H9 (cell line): Measurements from ENCODE around the gene SSH3. TPM values are rescaled to one million over a fixed set of nuclear protein-coding genes. Genes with fewer than 3 reads are reported as not detected.

ENCODE experiments used
- DNase-seq: peaks from one replicate; pipeline ENCODE4 v3.0.0-alpha.2; 2017
- H2AFZ ChIP-seq: one replicate; pipeline ENCODE4 v1.6.1; 2013; ENCODE audit warnings: mild to moderate bottlenecking, low read length, control low read depth, moderate library complexity
- H2AK5ac ChIP-seq: 2 replicates; pipeline ENCODE4 v1.6.1; 2013; ENCODE audit warnings: low read length, control low read depth, mixed read lengths; ENCODE audit not compliant: insufficient read length
- H2BK120ac ChIP-seq: one replicate; pipeline ENCODE4 v1.6.1; 2013; ENCODE audit warnings: low read depth, mild to moderate bottlenecking, low read length, control low read depth, inconsistent platforms; ENCODE audit not compliant: poor library complexity, severe bottlenecking
- H2BK12ac ChIP-seq: 2 replicates; pipeline ENCODE4 v1.6.1; 2013; ENCODE audit warnings: low read length, control low read depth, mixed read lengths, low read depth; ENCODE audit not compliant: insufficient read length
- H2BK15ac ChIP-seq: 2 replicates; pipeline ENCODE4 v1.6.1; 2013; ENCODE audit warnings: low read depth, low read length, control low read depth
- H2BK20ac ChIP-seq: one replicate; pipeline ENCODE4 v1.6.1; 2013; ENCODE audit warnings: low read depth, mild to moderate bottlenecking, low read length, control low read depth, inconsistent platforms; ENCODE audit not compliant: poor library complexity, severe bottlenecking
- H2BK5ac ChIP-seq: 2 replicates; pipeline ENCODE4 v1.6.1; 2013; ENCODE audit warnings: low read length, control low read depth, mixed read lengths; ENCODE audit not compliant: insufficient read length
- H3K14ac ChIP-seq: 2 replicates; pipeline ENCODE4 v1.6.1; 2013; ENCODE audit warnings: low read length, control low read depth; ENCODE audit not compliant: insufficient read depth
- H3K18ac ChIP-seq: 2 replicates; pipeline ENCODE4 v1.6.1; 2013; ENCODE audit warnings: low read depth, mild to moderate bottlenecking, mixed read lengths, low read length, control low read depth; ENCODE audit not compliant: insufficient read length
- H3K23ac ChIP-seq: 2 replicates; pipeline ENCODE4 v1.6.1; 2013; ENCODE audit warnings: low read length, control low read depth, mixed read lengths, low read depth; ENCODE audit not compliant: insufficient read length
- H3K23me2 ChIP-seq: 2 replicates; pipeline ENCODE4 v1.6.1; 2013; ENCODE audit warnings: low read depth, mild to moderate bottlenecking, mixed read lengths, low read length, control low read depth; ENCODE audit not compliant: insufficient read length, poor library complexity, severe bottlenecking
- H3K27ac ChIP-seq: 2 replicates; pipeline ENCODE4 v1.5.1; 2013; ENCODE audit warnings: low read length, control low read depth, mixed read lengths, low read depth; ENCODE audit not compliant: insufficient read length
- H3K27me3 ChIP-seq: 2 replicates; pipeline ENCODE4 v1.6.1; 2013; ENCODE audit warnings: low read length, control low read depth, inconsistent platforms; ENCODE audit not compliant: insufficient read depth
- H3K4ac ChIP-seq: 2 replicates; pipeline ENCODE4 v1.6.1; 2013; ENCODE audit warnings: low read depth, mild to moderate bottlenecking, control low read depth, inconsistent platforms, low read length, moderate library complexity
- H3K4me1 ChIP-seq: 2 replicates; pipeline ENCODE4 v1.6.1; 2013; ENCODE audit warnings: low read length, control low read depth, inconsistent platforms; ENCODE audit not compliant: insufficient read depth
- H3K4me2 ChIP-seq: 2 replicates; pipeline ENCODE4 v1.6.1; 2013; ENCODE audit warnings: low read length, control low read depth, mixed read lengths; ENCODE audit not compliant: insufficient read length, insufficient read depth
- H3K56ac ChIP-seq: 2 replicates; pipeline ENCODE4 v1.6.1; 2013; ENCODE audit warnings: low read depth, mild to moderate bottlenecking, mixed read lengths, low read length, control low read depth; ENCODE audit not compliant: insufficient read length
- H3K79me1 ChIP-seq: 2 replicates; pipeline ENCODE4 v1.6.1; 2013; ENCODE audit warnings: low read depth, mild to moderate bottlenecking, moderate library complexity, low read length, control low read depth, inconsistent platforms; ENCODE audit not compliant: insufficient read depth, poor library complexity, severe bottlenecking
- H3K79me2 ChIP-seq: 2 replicates; pipeline ENCODE4 v1.6.1; 2013; ENCODE audit warnings: low read length, control low read depth, inconsistent platforms; ENCODE audit not compliant: insufficient read depth
- H3K9ac ChIP-seq: 2 replicates; pipeline ENCODE4 v1.6.1; 2013; ENCODE audit warnings: low read length, control low read depth, mixed read lengths; ENCODE audit not compliant: insufficient read length; ENCODE audit errors: extremely low read depth
- H3K9me3 ChIP-seq: one replicate; pipeline ENCODE4 v1.6.1; 2013; ENCODE audit warnings: low read depth, low read length, inconsistent platforms; ENCODE audit not compliant: control insufficient read depth
- H3T11ph ChIP-seq: one replicate; pipeline ENCODE4 v1.6.1; 2013; ENCODE audit warnings: mild to moderate bottlenecking, low read length, control low read depth, inconsistent platforms
- H4K20me1 ChIP-seq: one replicate; pipeline ENCODE4 v1.6.1; 2013; ENCODE audit not compliant: control insufficient read depth, insufficient read length, insufficient read depth
- H4K5ac ChIP-seq: 2 replicates; pipeline ENCODE4 v1.6.1; 2013; ENCODE audit warnings: low read depth, mild to moderate bottlenecking, mixed read lengths, low read length, control low read depth; ENCODE audit not compliant: insufficient read length
- H4K8ac ChIP-seq: replicated peaks from 2 replicates; pipeline ENCODE4 v1.6.1; 2013; ENCODE audit warnings: low read length, control low read depth, mixed read lengths, low read depth; ENCODE audit not compliant: insufficient read length
- H4K91ac ChIP-seq: 2 replicates; pipeline ENCODE4 v1.6.1; 2013; ENCODE audit warnings: low read depth, mild to moderate bottlenecking, moderate library complexity, mixed read lengths, low read length, control low read depth; ENCODE audit not compliant: insufficient read length
- H3K27ac Mint-ChIP-seq, 3 experiments: 2 replicates in 2 of 3; 3 replicates in 1 of 3; pipeline ENCODE4 v1.8.0; 2020 to 2021; ENCODE audit warnings: mixed read lengths in 3 of 3, mild to moderate bottlenecking in 1 of 3, moderate library complexity in 1 of 3
- H3K27me3 Mint-ChIP-seq: 2 replicates; pipeline ENCODE4 v1.8.0; 2021; ENCODE audit warnings: low read depth, mild to moderate bottlenecking, moderate library complexity, mixed read lengths
- H3K36me3 Mint-ChIP-seq, 3 experiments: 2 replicates in 2 of 3; 3 replicates in 1 of 3; pipeline ENCODE4 v1.8.0; 2020 to 2021; ENCODE audit warnings: low read depth in 3 of 3, mixed read lengths in 3 of 3; ENCODE audit not compliant: insufficient read depth in 1 of 3
- H3K4me1 Mint-ChIP-seq, 2 experiments: 2 replicates each; pipeline ENCODE4 v1.8.0; 2020; ENCODE audit warnings: mixed read lengths in 2 of 2
- H3K4me3 Mint-ChIP-seq, 2 experiments: 2 replicates in 1 of 2; 3 replicates in 1 of 2; pipeline ENCODE4 v1.8.0; 2020 to 2021; ENCODE audit warnings: mild to moderate bottlenecking in 2 of 2, mixed read lengths in 2 of 2, moderate library complexity in 1 of 2
- H3K9me3 Mint-ChIP-seq, 2 experiments: 2 replicates in 1 of 2; 3 replicates in 1 of 2; pipeline ENCODE4 v1.8.0; 2020; ENCODE audit warnings: mild to moderate bottlenecking in 2 of 2, mixed read lengths in 2 of 2, moderate library complexity in 1 of 2
- WGBS: extraction: QIAGEN DNeasy Blood & Tissue Kit; methylation state at CpG from one replicate; pipeline ENCODE4 v1.1.7; 2013; ENCODE audit warnings: missing lambda C conversion rate, low lambda C conversion rate, mixed read lengths; ENCODE audit not compliant: insufficient read length; ENCODE audit errors: extremely low coverage; 5-methylcytosine and 5-hydroxymethylcytosine counted together
- total RNA-seq: library from RNA; stranded (reverse); gene quantifications from 2 replicates; pipeline ENCODE4 v1.2.1, GENCODE V29; 2021
- TF ChIP-seq, protein P1 (sequence below): fragments of 200-600 bp; sonication (generic); conservative IDR thresholded peaks from 3 replicates; pipeline ENCODE4 v1.8.0; 2021; ENCODE audit warnings: antibody characterized with exemption, mild to moderate bottlenecking

The SSH3 gene
- total RNA-seq, 1 experiment from 2014 or later, result 42.2 TPM

DNA sequence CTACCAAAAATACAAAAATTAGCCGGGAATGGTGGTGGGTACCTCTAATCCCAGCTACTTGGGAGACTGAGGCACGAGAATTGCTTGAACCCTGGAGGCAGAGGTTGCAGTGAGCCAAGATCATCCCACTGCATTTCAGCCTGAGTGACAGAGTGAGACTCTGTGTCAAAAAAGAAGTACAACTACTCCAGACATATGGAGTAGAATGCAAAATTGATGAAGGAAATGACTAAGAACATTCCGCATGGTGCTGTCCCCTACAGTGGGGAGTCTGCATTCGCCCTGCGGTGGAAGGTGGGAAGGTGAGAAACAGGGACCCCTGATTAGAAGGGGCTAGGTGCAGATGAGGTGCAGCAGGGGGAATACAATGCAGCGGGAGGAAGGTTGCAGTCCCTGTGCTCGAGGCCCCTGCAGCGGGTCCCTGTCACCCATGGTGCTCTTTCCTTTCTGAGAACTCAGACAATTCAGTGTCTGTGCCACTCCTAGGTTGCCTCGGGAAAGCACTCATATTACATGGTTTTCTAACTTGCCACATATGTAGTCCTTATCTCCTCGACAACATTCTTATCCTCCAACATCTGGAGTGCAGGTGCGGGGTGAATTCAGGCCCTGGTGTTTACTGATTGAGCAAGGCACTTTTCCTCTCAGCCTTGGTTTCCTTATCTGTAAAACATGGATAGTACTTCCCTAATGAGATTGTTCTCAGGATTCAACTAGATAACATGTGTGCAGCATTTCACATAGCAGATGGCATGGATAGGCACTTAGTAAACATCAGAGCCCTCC is 44.8 kb downstream of the SSH3 start:
- Histone ChIP-seq H3K14ac (no peak overlapping the region), H3K4ac (no peak overlapping the region), H2BK5ac (no peak overlapping the region), H2BK120ac (no peak overlapping the region), H2BK12ac (no peak overlapping the region), H3K18ac (no peak overlapping the region), H4K91ac (no peak overlapping the region), H4K20me1 (no peaks in the 10 kb centered on the region), H3K23me2 (peaks cover 7% of the 10 kb centered on the region), H3K79me1 (no peaks in the 10 kb centered on the region), H4K5ac (no peak overlapping the region), H3K23ac (no peak overlapping the region), H3T11ph (no peak overlapping the region), H3K56ac (no peak overlapping the region), H3K27me3 (no peaks in the 10 kb centered on the region), H3K4me2 (no peak overlapping the region), H2AFZ (no peak overlapping the region), H3K9ac (no peak overlapping the region), H3K27ac (no peak overlapping the region), H2BK15ac (no peak overlapping the region; the same call in 1 of the 2 replicates), H4K8ac (no peak overlapping the region), H3K9me3 (no peaks in the 10 kb centered on the region), H3K79me2 (no peaks in the 10 kb centered on the region), H3K4me1 (no peaks in the 10 kb centered on the region), H2BK20ac (no peak overlapping the region), H2AK5ac (no peak overlapping the region)
- TF ChIP-seq, protein P1, sequence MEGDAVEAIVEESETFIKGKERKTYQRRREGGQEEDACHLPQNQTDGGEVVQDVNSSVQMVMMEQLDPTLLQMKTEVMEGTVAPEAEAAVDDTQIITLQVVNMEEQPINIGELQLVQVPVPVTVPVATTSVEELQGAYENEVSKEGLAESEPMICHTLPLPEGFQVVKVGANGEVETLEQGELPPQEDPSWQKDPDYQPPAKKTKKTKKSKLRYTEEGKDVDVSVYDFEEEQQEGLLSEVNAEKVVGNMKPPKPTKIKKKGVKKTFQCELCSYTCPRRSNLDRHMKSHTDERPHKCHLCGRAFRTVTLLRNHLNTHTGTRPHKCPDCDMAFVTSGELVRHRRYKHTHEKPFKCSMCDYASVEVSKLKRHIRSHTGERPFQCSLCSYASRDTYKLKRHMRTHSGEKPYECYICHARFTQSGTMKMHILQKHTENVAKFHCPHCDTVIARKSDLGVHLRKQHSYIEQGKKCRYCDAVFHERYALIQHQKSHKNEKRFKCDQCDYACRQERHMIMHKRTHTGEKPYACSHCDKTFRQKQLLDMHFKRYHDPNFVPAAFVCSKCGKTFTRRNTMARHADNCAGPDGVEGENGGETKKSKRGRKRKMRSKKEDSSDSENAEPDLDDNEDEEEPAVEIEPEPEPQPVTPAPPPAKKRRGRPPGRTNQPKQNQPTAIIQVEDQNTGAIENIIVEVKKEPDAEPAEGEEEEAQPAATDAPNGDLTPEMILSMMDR, result no peak
- no peaks in the 10 kb centered on the region for H3K27me3 Mint-ChIP-seq
- WGBS, result no CpG with 5 or more reads among the region's 11 CpGs
- H3K4me1 Mint-ChIP-seq, result peaks cover 14 to 24% of the 10 kb centered on the region in 2 experiments
- no peak for DNase-seq
- H3K4me3 Mint-ChIP-seq, result no peak overlapping the region
- no peaks in the 10 kb centered on the region for H3K36me3 Mint-ChIP-seq
- H3K9me3 Mint-ChIP-seq, result no peaks in the 10 kb centered on the region; a peak in 1 of 5 replicates
- H3K27ac Mint-ChIP-seq, result no peak overlapping the region
